Activated CD4-positive, alpha-beta T cell treated with anti-CD3 and anti-CD28 coated beads, Interleukin-2, amount 50 U/mL, for 16 hours (primary cell): ENCODE results near the gene RIMBP2.
"Not testable (repeated sequence)": the region's sequence is repeated elsewhere in the genome, so short reads cannot be mapped to it uniquely, and the experiment has no call there.

Experiments used
- DNase-seq: peaks from one replicate; pipeline ENCODE4 v3.0.0-alpha.2; 2020

The RIMBP2 gene

GRCh38 chr12:130715998-130716968 lies at the start of gene RIMBP2:
RIMBP2 (minus strand) TSS chr12:130716299; CDS start chr12:130479013, 237,286 bp downstream.
- no peak for DNase-seq

DNA sequence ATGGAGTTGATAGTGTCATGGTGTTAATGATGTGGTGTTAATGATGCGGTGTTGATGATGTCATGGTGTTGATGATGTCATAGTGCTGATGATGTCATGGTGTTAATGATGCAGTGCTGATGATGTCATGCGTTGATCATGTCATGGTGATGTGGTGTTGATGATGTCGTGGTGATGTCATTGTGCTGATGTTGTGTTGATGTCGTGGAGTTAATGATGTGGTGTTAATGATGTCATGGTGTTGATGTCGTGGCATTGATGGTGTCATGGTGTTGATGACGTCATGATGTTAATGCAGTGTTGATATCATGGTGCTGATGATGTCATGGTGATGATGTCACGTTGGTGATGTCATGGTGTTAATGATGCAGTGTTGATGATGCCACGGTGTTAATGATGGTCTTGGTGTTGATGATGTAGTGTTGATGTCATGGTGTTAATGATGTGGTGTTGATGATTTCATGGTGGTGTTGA lies 49.1 kb upstream of the RIMBP2 start:
- peak; percentile 5 for DNase-seq

GRCh38 chr12:130764475-130765185 lies 48.5 kb upstream of the RIMBP2 start:
- DNase-seq: peak; percentile 36

- DNase-seq: peak; percentile 12
Observed at GRCh38 chr12:130764073-130764472, 48.0 kb upstream of the RIMBP2 start.

GRCh38 chr12:130762319-130762675 lies 46.2 kb upstream of the RIMBP2 start:
- DNase-seq: no peak

DNA sequence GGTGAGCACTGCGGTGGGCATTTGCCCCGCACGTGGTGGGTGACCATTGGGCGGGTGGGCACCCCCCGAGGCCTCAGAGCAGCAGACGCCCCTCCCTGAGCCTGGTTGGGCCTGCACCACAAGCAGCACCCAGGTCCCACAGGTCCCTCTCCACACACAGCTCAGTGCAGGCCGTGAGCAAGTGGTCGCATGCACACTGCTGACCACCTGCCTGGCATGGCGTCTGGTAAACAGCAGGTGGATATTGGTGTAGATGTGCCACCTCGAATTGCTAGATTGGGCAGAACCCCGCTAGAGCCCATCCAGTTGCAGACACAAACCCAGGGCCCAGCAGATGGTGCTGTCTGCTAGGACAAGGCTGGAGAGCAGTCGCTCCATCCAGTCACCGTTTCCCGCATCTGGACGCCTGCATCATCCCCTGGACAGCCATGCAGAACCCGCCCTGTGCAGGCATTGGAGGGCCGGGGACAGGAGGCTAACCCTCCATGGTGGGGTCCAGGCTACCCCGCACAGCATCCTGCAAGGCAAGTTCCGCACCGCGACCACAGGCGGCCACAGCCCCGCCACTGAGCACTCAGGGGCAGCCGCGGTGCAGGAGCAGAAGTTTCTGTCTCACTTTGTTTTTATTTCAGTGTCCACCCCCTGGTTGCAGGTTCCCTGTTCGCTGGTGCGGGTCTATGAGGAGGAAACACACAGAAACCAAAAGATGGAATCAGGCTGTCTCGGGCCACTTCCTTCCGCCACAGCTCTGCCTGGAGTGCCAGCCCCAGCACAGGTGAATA lies 45.6 kb upstream of the RIMBP2 start:
- DNase-seq: peak; percentile 50

DNA sequence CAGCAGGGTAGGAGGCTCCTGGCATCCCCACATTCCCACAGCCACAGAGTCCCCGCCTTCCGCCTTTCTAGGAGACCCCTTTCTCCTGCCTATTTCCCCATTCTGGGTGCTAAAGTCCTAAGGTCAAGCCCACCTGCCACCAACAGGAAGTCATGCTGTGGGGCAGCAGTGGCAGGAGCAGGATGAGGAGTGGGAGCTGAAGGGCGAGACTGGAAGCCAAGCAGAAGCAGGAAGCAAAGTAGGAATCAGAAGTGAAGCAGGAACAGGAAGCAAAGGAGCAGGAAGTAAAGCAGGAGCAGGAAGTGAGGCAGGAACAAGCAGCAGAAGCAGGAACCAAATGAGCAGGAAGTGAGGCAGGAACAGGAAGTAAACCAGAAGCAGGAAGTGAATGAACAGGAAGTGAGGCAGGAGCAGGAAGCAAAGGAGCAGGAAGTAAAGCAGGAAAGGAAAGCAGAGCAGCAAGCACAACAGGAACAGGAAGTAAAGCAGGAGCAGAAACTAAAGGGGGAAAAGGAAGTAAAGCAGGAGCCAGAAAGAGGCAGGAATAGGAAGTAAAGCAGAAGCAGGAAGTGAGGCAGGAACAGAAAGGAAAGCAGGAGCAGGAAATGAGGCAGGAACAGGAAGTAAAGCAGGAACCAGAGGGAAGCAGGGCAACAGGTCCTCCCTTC lies 38.3 kb upstream of the RIMBP2 start:
- DNase-seq: no peak

DNA sequence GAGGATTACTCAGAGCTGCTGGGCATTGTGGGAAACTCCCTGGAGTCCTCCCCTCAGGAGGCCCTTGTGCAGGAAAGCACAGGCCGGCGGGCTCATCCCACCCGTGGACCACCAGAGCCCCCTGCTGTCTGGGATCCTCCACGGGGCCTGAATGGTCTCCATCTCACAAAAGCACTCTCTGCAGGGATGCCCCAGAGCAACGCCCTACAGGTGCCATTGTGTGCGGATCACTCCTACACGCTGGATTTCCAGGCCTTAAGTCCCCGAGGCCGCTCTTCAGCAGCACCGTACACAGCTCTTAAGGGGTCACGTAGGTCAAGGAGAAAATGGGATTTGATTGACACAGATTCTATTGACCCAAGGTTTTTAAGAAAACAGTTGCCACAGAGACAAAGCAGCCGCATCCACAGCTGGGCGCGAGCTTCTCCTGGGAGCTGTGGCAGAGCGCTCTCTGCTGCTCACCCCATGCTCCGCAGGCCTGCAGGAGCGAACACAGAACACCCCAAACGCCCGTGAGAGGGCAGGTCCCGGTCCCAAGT lies 36.7 kb upstream of the RIMBP2 start:
- no peak for DNase-seq

DNA sequence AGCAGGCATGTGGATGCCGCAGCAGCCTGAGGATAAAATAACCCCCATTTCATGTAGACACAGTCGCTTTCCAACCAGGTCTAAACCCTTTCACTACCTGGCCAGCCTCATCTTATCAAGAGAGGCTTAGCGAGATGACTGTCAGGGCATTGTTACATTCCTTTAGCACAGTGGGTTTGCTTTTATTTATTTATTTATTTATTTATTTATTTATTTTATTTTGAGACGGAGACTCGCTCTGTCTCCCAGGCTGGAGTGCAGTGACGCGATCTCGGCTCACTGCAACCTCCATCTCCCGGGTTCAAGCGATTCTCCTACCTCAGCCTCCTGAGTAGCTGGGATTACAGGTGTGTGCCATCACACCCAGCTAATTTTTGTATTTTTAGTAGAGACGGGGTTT lies 35.9 kb upstream of the RIMBP2 start:
- DNase-seq: not testable (repeated sequence)

- no peak for DNase-seq
Observed at GRCh38 chr12:130748786-130749185, 32.7 kb upstream of the RIMBP2 start.

GRCh38 chr12:130747867-130748740 lies 32.0 kb upstream of the RIMBP2 start:
- peak; percentile 74 for DNase-seq

GRCh38 chr12:130746546-130746945 lies 30.4 kb upstream of the RIMBP2 start:
- no peak for DNase-seq

GRCh38 chr12:130745921-130746320 lies 29.8 kb upstream of the RIMBP2 start:
- DNase-seq: no peak

DNA sequence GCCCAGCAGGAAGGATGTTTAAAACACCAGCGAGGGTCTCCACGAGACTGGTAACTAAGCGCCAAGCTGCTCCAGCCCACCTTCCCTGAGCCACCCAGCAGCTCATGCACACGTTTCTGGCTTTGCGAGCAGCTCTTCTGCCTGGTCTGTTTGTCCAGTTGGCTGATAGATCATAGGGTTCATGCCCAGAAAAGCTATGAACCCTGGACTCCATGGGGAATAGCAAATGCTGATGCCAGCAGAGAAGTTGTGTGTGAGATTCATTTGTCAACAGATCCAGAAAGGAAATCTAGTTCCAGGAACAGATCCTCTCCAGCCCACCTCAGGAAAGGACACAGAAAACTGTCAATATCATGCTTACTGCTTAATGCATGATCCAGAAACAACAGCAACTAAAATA lies 28.2 kb upstream of the RIMBP2 start:
- no peak for DNase-seq

- DNase-seq: no peak
Observed at GRCh38 chr12:130743606-130744005, 27.5 kb upstream of the RIMBP2 start.

DNA sequence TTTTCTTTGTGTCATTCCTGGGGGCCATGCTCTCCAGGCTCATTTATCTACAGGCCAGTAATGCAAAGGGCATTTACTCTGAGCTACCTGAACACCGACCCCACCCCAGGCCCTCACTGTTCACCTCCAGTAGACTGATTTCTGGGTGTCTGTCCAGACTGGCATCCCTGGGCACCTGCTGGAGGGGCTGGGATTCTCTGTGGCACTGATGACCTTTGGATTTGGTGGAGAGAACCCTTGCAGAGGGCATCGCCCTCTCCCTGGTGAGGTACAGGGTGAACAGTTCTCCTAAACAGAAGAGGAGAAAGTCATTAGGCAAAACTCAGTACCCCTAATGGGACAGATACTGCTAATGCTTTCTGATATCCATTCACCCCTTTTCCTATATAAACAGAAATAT lies 27.1 kb upstream of the RIMBP2 start:
- DNase-seq: no peak

DNA sequence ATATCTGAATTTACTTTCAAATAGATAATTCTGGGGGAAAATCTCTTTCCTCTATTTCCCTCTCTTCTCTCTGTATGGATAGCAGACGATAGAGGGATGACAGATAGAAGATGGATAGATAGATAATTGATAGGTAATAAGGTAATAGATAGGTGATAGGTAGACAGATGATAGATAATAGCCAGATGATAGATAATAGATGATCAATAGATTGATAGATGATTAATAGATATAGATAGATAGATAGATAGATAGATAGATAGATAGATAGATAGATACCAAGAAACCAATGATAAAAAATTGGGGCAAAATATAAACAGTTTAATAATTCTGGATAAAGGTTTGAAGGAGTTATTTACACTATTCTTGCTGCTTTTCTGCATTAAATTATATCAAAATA lies 26.6 kb upstream of the RIMBP2 start:
- no peak for DNase-seq

DNA sequence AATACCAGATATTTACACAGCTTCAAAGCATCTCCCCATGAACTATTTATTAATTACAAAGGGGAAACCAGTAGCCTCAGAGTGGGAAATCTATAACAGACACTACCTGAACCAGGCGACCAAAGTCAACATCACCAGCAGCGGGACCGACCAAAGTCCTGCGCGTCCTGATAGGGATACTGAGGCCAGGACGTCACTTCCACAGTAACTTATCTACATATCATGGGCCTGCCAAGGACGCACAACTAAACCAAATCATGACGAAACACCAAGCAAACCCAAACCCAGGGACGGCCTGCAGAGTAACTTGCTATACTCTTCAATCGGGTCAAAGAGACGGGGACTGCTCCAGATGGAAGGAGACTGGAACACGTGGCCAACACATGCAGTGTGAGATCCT lies 26.0 kb upstream of the RIMBP2 start:
- no peak for DNase-seq

GRCh38 chr12:130739571-130739970 lies 23.5 kb upstream of the RIMBP2 start:
- DNase-seq: no peak

GRCh38 chr12:130738403-130738802 lies 22.3 kb upstream of the RIMBP2 start:
- DNase-seq: not testable (repeated sequence)

DNA sequence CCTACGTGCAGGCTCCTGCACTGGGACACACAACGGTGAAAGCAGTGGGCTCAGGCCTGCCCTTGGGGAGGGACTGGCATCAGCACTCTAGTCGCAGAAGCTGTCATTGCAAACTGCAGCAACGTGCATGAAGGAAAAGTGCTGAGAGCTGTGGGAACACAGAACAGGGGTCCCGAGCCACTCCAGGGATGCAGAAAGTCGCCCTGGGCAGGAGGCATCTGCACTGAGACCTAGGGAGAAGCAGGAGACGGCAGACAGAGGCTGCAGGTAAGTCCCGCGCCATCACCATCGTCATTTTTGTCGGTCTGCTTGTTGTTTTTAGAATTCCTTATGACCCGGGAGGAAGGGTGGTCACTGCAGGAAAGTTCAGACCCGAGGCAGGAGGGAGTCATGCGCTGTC lies 21.6 kb upstream of the RIMBP2 start:
- DNase-seq: no peak
